Measurements from ENCODE around the gene RAB25.
"Not testable (repeated sequence)": the region's sequence is repeated elsewhere in the genome, so short reads cannot be mapped to it uniquely, and the experiment has no call there.

Gene RAB25

GRCh38 chr1:156054500-156055280, 6.3 kb upstream of the RAB25 start, which contains the start of gene LAMTOR2:
TSS of gene LAMTOR2 (plus strand) at chr1:156054782. CDS start at chr1:156054890, 108 bp downstream.
- peak; percentile 89 for DNase-seq (ENCODE audit: low read depth in 2 of 2, low spot score in 1 of 2)

DNA sequence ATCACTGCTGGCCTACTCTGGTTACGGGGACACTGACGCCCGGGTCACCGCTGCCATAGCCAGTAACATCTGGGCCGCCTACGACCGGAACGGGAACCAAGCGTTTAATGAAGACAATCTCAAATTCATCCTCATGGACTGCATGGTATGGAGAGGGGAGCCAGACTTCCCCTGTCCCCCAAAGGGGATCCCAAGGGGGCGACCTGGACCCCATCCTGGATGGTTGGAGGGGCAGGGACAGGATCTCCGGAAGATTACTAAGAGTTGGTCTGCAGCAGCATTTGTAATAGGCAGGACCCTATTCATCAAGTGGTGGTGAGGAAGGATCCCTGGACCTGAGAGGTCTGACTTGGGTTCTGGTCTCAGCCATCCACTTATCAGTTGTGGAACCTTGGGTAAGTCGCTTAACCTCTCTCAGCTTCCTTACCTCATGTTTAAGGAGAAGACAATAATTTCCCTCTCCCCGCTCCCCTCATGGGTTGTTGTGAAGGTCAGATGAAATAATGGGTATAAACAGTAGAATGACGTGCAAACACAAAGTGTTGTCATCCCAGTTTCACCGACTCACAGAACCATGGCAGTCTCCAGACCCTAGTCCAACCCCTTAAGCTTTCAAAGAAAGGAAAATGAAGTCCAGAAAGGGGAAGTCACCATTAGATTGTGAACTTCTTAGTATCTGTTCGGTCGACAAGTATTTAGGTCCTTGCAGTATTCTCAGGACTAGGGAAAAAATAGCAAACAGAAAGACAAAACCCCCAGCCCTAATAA, 5.5 kb upstream of the RAB25 start:
- no peak for DNase-seq (ENCODE audit: low read depth in 2 of 2, low spot score in 1 of 2)

DNA sequence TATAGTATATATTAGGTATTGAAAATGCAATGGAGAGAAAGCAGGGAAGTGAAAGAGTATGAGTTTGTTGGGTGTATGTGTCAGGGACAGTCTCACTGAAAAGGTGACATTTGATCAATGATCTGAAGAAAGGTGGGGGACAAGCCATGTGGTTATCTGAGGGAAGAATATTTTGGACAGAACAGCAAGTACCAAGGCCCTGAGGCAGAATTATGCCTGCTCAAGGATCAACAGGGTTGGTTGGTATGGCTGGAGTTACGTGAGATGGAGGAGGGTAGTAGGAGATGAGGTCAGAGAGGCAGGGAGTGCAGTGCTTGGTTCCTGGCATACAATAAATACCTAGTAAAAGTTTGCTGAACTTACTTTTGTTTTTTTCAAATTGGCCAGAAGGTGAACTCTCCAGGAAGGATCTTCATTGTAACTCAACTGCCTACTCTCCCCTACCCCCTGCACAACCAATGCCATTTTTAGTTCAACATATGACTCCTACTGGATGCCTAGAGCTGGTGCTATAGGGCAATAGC, 4.6 kb upstream of the RAB25 start:
- no peak for DNase-seq (ENCODE audit: low read depth in 2 of 2, low spot score in 1 of 2)

DNA sequence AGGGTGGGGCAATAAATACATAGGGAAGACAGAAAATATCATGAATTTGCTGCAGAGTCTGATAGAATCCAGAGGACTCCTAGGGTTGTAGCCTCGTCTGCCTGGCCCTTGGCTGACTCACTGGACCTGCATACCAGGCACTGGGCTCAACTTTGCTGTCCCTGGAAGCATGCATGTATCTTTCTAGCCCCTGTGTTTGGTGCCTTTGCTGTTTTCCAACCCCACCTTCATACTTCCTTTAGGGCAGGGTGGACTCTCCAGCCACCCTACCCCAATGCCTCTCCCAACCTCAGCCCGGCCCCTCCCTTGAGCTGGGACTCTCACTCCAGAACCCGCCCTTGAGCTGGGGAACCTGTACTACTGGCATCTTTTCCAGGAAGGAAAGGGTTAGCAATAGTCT, 1.2 kb downstream of the RAB25 start:
- no peak for DNase-seq (ENCODE audit: low read depth in 2 of 2, low spot score in 1 of 2)

DNA sequence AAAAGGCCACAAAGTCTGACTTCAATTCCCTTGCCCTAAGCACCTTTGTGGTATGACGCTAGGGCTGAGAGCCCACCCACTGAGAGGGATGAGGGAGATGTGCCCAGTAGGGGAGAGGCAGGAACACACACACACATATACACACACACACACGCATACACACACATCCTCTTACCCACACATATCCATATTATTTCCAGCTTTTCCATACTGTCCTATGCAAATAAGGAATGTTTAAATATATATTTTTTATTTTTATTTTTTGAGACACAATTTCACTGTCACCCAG, 3.0 kb downstream of the RAB25 start:
- no peak for DNase-seq (ENCODE audit: low read depth in 2 of 2, low spot score in 1 of 2)

DNA sequence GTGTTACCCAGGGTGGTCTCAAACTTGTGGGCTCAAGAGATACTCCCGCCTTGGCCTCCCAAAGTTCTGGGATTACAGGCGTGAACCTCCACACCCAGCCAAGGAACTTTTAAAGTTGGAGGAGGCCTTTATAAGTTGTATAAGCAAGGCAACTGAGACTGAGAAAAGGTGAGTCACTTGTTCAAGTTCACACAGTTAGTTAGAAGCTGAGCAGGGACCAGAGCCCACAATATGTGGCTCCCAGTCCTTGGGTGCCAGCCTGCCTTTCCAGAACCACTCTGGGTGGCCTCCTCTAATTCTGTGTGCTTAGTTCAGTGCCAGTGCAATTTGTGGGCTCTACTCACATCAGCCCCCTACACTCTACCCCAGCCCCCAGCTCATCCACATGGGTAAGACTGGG, 3.7 kb downstream of the RAB25 start:
- no peak for DNase-seq (ENCODE audit: low read depth in 2 of 2, low spot score in 1 of 2)

DNA sequence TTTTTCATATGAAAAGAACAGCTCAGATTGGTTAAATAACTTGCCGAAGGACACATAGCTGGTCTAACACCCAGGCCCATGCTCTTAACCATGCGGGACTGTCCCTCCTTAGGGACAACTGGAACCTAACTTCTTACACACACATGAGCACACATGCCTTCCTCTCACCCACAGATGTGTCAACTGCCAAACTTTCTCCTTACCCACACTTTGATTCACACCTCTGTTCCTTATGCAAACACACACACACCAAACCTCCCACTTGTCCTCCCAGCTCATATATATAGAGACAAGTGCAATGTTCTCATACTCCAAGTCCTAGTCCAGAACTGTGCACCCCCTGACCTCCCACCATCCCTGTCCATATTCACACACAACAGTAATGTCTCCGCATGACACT, 4.3 kb downstream of the RAB25 start:
- no peak for DNase-seq (ENCODE audit: low read depth in 2 of 2, low spot score in 1 of 2)

DNA sequence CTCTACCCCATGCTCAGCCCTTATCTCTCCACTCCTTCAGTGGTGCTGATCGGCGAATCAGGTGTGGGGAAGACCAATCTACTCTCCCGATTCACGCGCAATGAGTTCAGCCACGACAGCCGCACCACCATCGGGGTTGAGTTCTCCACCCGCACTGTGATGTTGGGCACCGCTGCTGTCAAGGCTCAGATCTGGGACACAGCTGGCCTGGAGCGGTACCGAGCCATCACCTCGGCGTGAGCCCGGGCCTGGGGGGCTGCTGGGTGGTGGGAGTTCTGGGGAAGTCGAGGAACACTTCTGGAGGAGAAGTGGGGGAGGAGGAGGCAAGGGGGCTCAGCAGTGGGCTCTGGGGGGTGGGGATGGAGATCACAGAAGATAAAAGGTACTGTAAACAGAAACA, 4.9 kb downstream of the RAB25 start:
- DNase-seq (ENCODE audit: low read depth in 2 of 2, low spot score in 1 of 2), result no peak

DNA sequence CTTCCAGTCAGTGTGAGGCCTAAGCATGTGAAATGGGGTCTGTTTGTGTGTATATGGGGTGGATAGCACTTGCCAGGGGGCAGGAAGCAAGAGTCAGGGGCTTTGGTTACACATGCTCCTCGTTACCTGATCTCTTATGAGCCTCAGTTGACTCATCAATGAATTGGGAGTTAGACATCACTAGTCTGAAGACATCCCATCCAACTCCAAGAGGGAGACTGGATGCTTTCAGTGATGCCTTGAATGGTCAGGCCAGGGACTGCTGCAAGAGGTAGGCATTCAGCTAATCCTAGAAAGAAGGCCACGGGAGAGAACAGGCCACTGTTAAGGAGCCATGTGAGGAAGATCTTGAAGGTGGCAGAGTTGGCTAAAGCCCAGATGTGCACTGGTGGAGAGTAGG, 6.3 kb downstream of the RAB25 start:
- no peak for DNase-seq (ENCODE audit: low read depth in 2 of 2, low spot score in 1 of 2)

GRCh38 chr1:156069490-156070455, 8.8 kb downstream of the RAB25 start:
- DNase-seq (ENCODE audit: low read depth in 2 of 2, low spot score in 1 of 2), result no peak

DNA sequence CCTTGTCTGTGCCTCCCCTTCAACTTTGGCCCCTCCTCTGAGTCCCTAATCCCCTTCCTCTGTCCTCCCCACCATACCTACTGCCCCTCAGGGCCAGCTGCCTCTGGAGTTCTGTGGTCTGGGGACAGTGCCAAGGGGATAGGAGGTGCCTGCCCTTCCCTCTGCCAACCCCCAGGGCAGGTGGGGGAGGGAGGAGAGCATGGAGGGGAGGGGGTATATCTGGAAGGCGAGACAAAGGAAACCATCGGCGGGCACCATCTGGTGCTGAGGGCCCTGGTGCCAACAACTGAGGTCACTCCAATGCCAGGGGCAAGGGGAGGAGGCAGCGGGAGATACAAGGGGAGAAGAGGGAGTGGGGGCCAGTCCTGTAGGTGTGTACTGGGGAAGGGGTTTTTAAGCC, 9.6 kb downstream of the RAB25 start:
- no peak for DNase-seq (ENCODE audit: low read depth in 2 of 2, low spot score in 1 of 2)

GRCh38 chr1:156071332-156071816, 10.4 kb downstream of the RAB25 start:
- not testable (repeated sequence) for DNase-seq (ENCODE audit: low read depth in 2 of 2, low spot score in 1 of 2)

DNA sequence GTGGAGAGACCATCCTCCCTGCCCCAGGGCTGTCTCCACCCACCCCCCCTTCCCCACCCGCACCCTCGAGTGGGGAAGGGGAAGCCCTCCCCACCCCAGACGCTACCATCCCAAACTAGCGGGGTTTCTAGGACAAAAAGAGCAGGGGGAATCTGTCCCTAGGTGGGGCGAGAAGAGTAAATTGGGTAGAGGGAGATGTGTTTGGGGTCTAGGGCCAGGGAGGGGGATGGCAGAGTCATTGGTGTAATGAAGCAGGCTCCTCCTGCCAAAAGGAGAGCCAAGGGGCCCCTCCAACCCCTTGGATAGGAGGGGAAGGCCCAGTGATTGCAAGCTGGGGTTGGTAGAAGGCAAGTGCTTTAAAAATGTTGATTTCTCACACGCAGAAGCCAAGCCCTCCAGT, 11.3 kb downstream of the RAB25 start:
- no peak for DNase-seq (ENCODE audit: low read depth in 2 of 2, low spot score in 1 of 2)

- DNase-seq (ENCODE audit: low read depth in 2 of 2, low spot score in 1 of 2), result no peak
Measured at GRCh38 chr1:156073110-156073687, 12.2 kb downstream of the RAB25 start.

GRCh38 chr1:156073740-156074139, 12.8 kb downstream of the RAB25 start:
- DNase-seq (ENCODE audit: low read depth in 2 of 2, low spot score in 1 of 2), result no peak

- no peak for DNase-seq (ENCODE audit: low read depth in 2 of 2, low spot score in 1 of 2)
Measured at GRCh38 chr1:156074661-156075060, 13.7 kb downstream of the RAB25 start.

DNA sequence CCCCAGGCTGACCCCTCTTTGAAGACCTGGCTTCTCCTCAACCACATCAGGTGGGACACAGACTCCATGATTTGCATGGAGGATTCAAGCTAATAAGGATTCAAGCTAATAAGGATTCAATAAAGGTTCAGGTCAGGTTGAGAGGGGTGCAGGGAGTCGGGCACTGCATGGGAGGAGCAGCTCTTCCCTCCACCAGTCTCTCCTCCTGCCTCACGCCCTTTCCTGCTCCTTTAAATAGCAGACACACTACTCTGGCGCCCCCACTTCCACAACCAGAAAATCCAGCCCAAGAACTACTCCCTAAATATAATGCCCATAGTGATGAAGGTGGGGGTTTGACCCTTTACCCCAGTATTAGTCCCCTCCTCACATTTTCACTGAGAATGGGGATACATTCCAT, 14.2 kb downstream of the RAB25 start:
- DNase-seq (ENCODE audit: low read depth in 2 of 2, low spot score in 1 of 2), result no peak

- no peak for DNase-seq (ENCODE audit: low read depth in 2 of 2, low spot score in 1 of 2)
Measured at GRCh38 chr1:156075775-156076204, 14.8 kb downstream of the RAB25 start.

DNA sequence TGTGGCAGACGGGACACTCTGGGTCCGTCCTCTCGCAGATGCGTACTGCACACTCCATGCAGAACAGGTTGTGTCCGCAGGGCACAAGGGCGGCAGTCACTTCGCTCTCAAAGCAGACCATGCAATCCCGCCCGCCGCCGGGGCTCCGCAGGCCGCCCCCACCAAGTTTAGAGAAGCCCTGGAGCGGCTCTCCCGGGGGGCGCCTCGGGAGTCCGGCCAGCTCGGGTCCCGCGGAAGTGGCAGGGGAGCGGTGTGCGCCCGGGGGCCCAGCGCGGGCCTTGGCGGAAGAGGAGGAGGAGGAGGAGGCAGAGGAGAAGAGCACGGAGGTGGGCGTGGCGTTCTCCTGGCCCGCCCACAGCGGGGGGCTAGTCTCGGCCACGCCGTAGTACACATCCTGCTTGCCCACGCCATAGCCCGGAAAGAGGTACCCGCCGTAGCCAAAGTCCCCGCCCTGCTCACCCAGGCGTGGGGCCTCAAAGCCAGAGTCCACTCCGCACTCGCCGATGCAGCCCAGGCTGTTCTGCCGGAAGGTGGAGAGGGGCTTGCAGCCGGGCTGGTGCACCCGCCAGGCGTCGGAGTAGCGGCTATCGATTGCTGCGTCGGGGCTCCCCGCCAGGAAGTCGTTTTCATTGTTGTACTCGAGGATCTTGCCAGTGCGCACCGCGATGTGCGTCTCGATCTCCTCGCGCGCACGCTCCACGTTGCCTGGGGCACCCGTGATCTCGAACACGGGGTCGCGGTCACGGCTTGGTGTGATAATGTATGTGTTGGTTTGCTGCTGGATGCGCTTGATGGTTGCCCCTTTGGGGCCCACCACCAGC, 15.9 kb downstream of the RAB25 start:
- DNase-seq (ENCODE audit: low read depth in 2 of 2, low spot score in 1 of 2), result no peak

GRCh38 chr1:156077430-156077760, 16.4 kb downstream of the RAB25 start:
- no peak for DNase-seq (ENCODE audit: low read depth in 2 of 2, low spot score in 1 of 2)
